HepG2 (cell line): ENCODE data around the gene ADAM15. TPM values are rescaled to one million over a fixed set of nuclear protein-coding genes. Genes with fewer than 3 reads are reported as not detected.

ENCODE experiments used
- ATAC-seq: fragments of 200-7000 bp; cut with Tn5 transposase; 3 replicates; pipeline ENCODE4 v1.9.1; 2020; ENCODE audit warnings: mild to moderate bottlenecking, moderate library complexity
- BruUV-seq: library from RNA; stranded (reverse); fragments of 400-500 nt; replicated peaks from 2 replicates; lab custom pipeline; 2021; lab: Mats Ljungman, UMichigan
- CTCF ChIA-PET: fragments of 300-600 bp; formaldehyde crosslinking; extraction: SDS; loops from one replicate; lab custom pipeline; 2021; ENCODE audit warnings: low total read pairs, inconsistent platforms, low intra/inter-chr PET ratio; lab: Yijun Ruan, JAX
- POLR2A ChIA-PET: fragments of 350-600 bp; sonication (Branson Sonifier 250); formaldehyde crosslinking; loops from one replicate; lab custom pipeline; 2020; ENCODE audit warnings: antibody characterized with exemption, inconsistent platforms; lab: Yijun Ruan, JAX
- DNase-seq: peaks from one replicate; pipeline ENCODE4 v3.0.0-alpha.2; 2015; ENCODE audit warnings: low spot score
- FAIRE-seq: peaks from 3 replicates; lab custom pipeline; 2011; peaks lifted over from hg19 to GRCh38; lab: Jason Lieb, UNC
- H2AFZ ChIP-seq: one replicate; pipeline ENCODE4 v1.6.1; 2011; ENCODE audit warnings: low read length, inconsistent platforms
- H3K27ac ChIP-seq: fragments of 300-600 bp; 3 replicates; pipeline ENCODE4 v1.8.0; 2011; ENCODE audit warnings: mixed run types, mild to moderate bottlenecking, mixed read lengths, low read length, inconsistent platforms; ENCODE audit not compliant: insufficient read depth; ENCODE audit errors: extremely low read length
- H3K27me3 ChIP-seq, 2 experiments: fragments of 200-600 bp in 1 of 2; 2 replicates in 1 of 2; 3 replicates in 1 of 2; pipeline versions ENCODE4 v1.6.0 to v1.8.0; 2011; ENCODE audit warnings: low read length in 2 of 2, mild to moderate bottlenecking in 2 of 2, moderate library complexity in 2 of 2, inconsistent platforms in 1 of 2; ENCODE audit not compliant: insufficient read depth in 2 of 2, control insufficient read depth in 1 of 2
- H3K36me3 ChIP-seq, 2 experiments: fragments of 200-600 bp in 1 of 2; replicated peaks in 1 of 2; 2 replicates in 1 of 2; 3 replicates in 1 of 2; pipeline versions ENCODE4 v1.5.1 to v1.8.0; 2011; ENCODE audit warnings: low read length in 2 of 2, inconsistent platforms in 1 of 2; ENCODE audit not compliant: insufficient read depth in 2 of 2, control insufficient read depth in 1 of 2
- H3K4me1 ChIP-seq: 2 replicates; pipeline ENCODE4 v1.5.1; 2012; ENCODE audit warnings: low read length, inconsistent platforms; ENCODE audit not compliant: insufficient read depth
- H3K4me2 ChIP-seq: 2 replicates; pipeline ENCODE4 v1.6.0; 2011; ENCODE audit warnings: low read depth, low read length, inconsistent platforms
- H3K4me3 ChIP-seq, 3 experiments: fragments of 200-600 bp in 1 of 3; sonication (generic), shearing (Covaris generic) in 1 of 3; replicated peaks in 1 of 3; 2 replicates each; pipeline ENCODE4 v1.5.1; 2011 to 2016; ENCODE audit warnings: low read length in 3 of 3, inconsistent platforms in 2 of 3, low read depth in 2 of 3, mild to moderate bottlenecking in 2 of 3, control low read depth in 1 of 3, mixed read lengths in 1 of 3; ENCODE audit not compliant: insufficient read depth in 1 of 3
- H3K79me2 ChIP-seq: one replicate; pipeline ENCODE4 v1.6.1; 2011; ENCODE audit warnings: low read length, inconsistent platforms; ENCODE audit not compliant: insufficient read depth
- H3K9ac ChIP-seq: 2 replicates; pipeline ENCODE4 v1.6.0; 2011; ENCODE audit warnings: mild to moderate bottlenecking, low read depth, low read length, inconsistent platforms; ENCODE audit not compliant: insufficient read depth
- H3K9me3 ChIP-seq: 2 replicates; pipeline ENCODE4 v1.5.1; 2012; ENCODE audit warnings: mild to moderate bottlenecking, low read length
- H4K20me1 ChIP-seq: 2 replicates; pipeline ENCODE4 v1.6.0; 2011; ENCODE audit warnings: inconsistent platforms, mild to moderate bottlenecking, low read length, moderate library complexity; ENCODE audit not compliant: insufficient read depth
- CBX2 ChIP-seq, 2 experiments: fragments of 200-600 bp in 1 of 2; sonication (generic); formaldehyde crosslinking in 1 of 2; IDR thresholded peaks; 2 replicates each; pipeline versions ENCODE4 v1.7.0 to v1.8.1; 2018 to 2022; ENCODE audit warnings: low read depth in 2 of 2, low read length in 1 of 2, mild to moderate bottlenecking in 1 of 2, missing genetic modification reagents in 1 of 2
- E2F2 ChIP-seq: sonication (generic); formaldehyde crosslinking; IDR thresholded peaks from 2 replicates; pipeline ENCODE4 v1.4.0; 2020; ENCODE audit warnings: missing genetic modification reagents, borderline replicate concordance
- IRF1 ChIP-seq: sonication (generic); formaldehyde crosslinking; IDR thresholded peaks from 2 replicates; pipeline ENCODE4 v1.4.0; 2020; ENCODE audit warnings: low read depth, mild to moderate bottlenecking, missing genetic modification reagents
- KLF15 ChIP-seq: sonication (generic); formaldehyde crosslinking; IDR thresholded peaks from 2 replicates; pipeline ENCODE4 v1.8.1; 2023; ENCODE audit warnings: borderline replicate concordance, mild to moderate bottlenecking, inconsistent platforms, missing genetic modification reagents, mixed read lengths
- MAFG ChIP-seq: sonication (generic); formaldehyde crosslinking; IDR thresholded peaks from 2 replicates; pipeline ENCODE4 v1.5.1; 2020; ENCODE audit warnings: mild to moderate bottlenecking, missing genetic modification reagents
- MBNL3 ChIP-seq: fragments of 250-450 bp; sonication (Bioruptor Pico); conservative IDR thresholded peaks from 2 replicates; pipeline ENCODE4 v1.8.0; 2022; ENCODE audit warnings: mild to moderate bottlenecking, inconsistent platforms
- MXD4 ChIP-seq: IDR thresholded peaks from 2 replicates; pipeline ENCODE4 v1.6.1; 2016; ENCODE audit warnings: mild to moderate bottlenecking, missing biosample characterization, missing genetic modification reagents
- RBAK ChIP-seq: sonication (generic); formaldehyde crosslinking; IDR thresholded peaks from 2 replicates; pipeline ENCODE4 v1.5.1; 2020; ENCODE audit warnings: mild to moderate bottlenecking, missing genetic modification reagents
- SNAI1 ChIP-seq: sonication (generic); formaldehyde crosslinking; IDR thresholded peaks from 2 replicates; pipeline ENCODE4 v1.5.0; 2020; ENCODE audit warnings: mild to moderate bottlenecking, missing genetic modification reagents, borderline replicate concordance
- UBTF ChIP-seq: sonication (generic); formaldehyde crosslinking; IDR thresholded peaks from 2 replicates; pipeline ENCODE4 v1.4.0; 2020; ENCODE audit warnings: mild to moderate bottlenecking, missing genetic modification reagents
- ZBTB44 ChIP-seq: sonication (generic); formaldehyde crosslinking; IDR thresholded peaks from 2 replicates; pipeline ENCODE4 v1.4.0; 2020; ENCODE audit warnings: missing genetic modification reagents
- ZNF12 ChIP-seq: sonication (generic); formaldehyde crosslinking; IDR thresholded peaks from 2 replicates; pipeline ENCODE4 v1.5.0; 2020; ENCODE audit warnings: missing genetic modification reagents
- ZNF230 ChIP-seq: sonication (generic); formaldehyde crosslinking; IDR thresholded peaks from 2 replicates; pipeline ENCODE4 v1.4.0; 2020; ENCODE audit warnings: mild to moderate bottlenecking, missing genetic modification reagents
- ZNF292 ChIP-seq: sonication (generic); formaldehyde crosslinking; IDR thresholded peaks from 2 replicates; pipeline ENCODE4 v1.8.1; 2022; ENCODE audit warnings: mild to moderate bottlenecking, low read depth, missing genetic modification reagents, borderline replicate concordance
- ZNF549 ChIP-seq: sonication (generic); formaldehyde crosslinking; IDR thresholded peaks from 2 replicates; pipeline ENCODE4 v1.5.0; 2020; ENCODE audit warnings: missing genetic modification reagents
- ZNF619 ChIP-seq: sonication (generic); formaldehyde crosslinking; IDR thresholded peaks from 2 replicates; pipeline ENCODE4 v1.4.0; 2020; ENCODE audit warnings: mild to moderate bottlenecking, missing genetic modification reagents
- ZSCAN25 ChIP-seq: sonication (generic); formaldehyde crosslinking; IDR thresholded peaks from 2 replicates; pipeline ENCODE4 v1.8.0; 2022; ENCODE audit warnings: mild to moderate bottlenecking, missing genetic modification reagents
- ZSCAN9 ChIP-seq: IDR thresholded peaks from 2 replicates; pipeline ENCODE4 v1.6.1; 2016; ENCODE audit warnings: borderline replicate concordance
- WGBS: methylation state at CpG from one replicate; pipeline ENCODE4 v1.1.6; 2017; ENCODE audit warnings: low lambda C conversion rate; 5-methylcytosine and 5-hydroxymethylcytosine counted together
- in situ Hi-C: cut with HindIII; loops from 2 replicates; pipeline ENCODE4 v1.10.0; 2017; ENCODE audit warnings: low pct_unique_long_range_greater_than_20kb; ENCODE audit not compliant: extremely low pct_ligation_motif_present
- intact Hi-C: fragments of 100-400 bp; cut with micrococcal nuclease; formaldehyde crosslinking; loops from one replicate; pipeline ENCODE4 v1.10.0; 2022; ENCODE audit not compliant: unreplicated experiment
- polyA plus RNA-seq, 8 experiments: library from polyadenylated mRNA; depleted of rRNA in 3 of 8; stranded (reverse) in 7 of 8; unstranded in 1 of 8; fragments of >200 nt; fragmentation: Illumina TruSeq in 4 of 8; extraction: Trizol in 4 of 8; gene quantifications; 2 replicates each; pipeline versions ENCODE4 v1.2.1 to v1.2.3, GENCODE V29; 2011 to 2016; ENCODE audit warnings: low read depth in 4 of 8, missing spikeins in 1 of 8, mixed read lengths in 1 of 8; ENCODE audit not compliant: insufficient read depth in 1 of 8
- total RNA-seq, 5 experiments: library from RNA; depleted of rRNA; stranded (reverse); fragments of >200 nt; fragmentation: Illumina TruSeq; extraction: Trizol; gene quantifications; 2 replicates each; pipeline ENCODE4 v1.2.3, GENCODE V29; 2016; ENCODE audit warnings: low read depth in 1 of 5

ADAM15 gene
- total and polyA plus RNA-seq, 2 of the 13 experiments (the other 11 are each of a cell fraction or from before 2014, with no cell fraction given): 17.9 to 25.6 TPM

- BruUV-seq: TSS peak; percentile 99
- ChIA-PET CTCF (no interaction called here), POLR2A (interaction anchor here (1.2 to 4.7 kb wide), 2 partner anchors 17 to 21 kb away, joined by 4 to 32 read pairs; partner anchors contain the start of gene EFNA1)
- TF ChIP-seq SNAI1 (CRISPR knock-in tag) (no peak), CBX2 (IDR thresholded peaks at IDR 0.05; ENCODE audit: low read depth, low read length) (no peak), CBX2 (CRISPR knock-in tag; IDR thresholded peaks at IDR 0.05; ENCODE audit: low read depth) (no peak), ZNF12 (CRISPR knock-in tag) (peak; percentile 92), ZNF292 (CRISPR knock-in tag) (peak; percentile 42; the same call in 1 of the 2 replicates), RBAK (0 out of 2 replicates have a peak, but pooled peaks have one; percentile 82), ZBTB44 (CRISPR knock-in tag) (no peak), ZNF549 (CRISPR knock-in tag) (no peak), KLF15 (CRISPR knock-in tag) (no peak), ZSCAN9 (CRISPR knock-in tag) (no peak), ZNF230 (no peak), ZSCAN25 (CRISPR knock-in tag) (no peak), ZNF619 (no peak), UBTF (CRISPR knock-in tag) (no peak), MXD4 (CRISPR knock-in tag) (no peak), MBNL3 (no peak), E2F2 (CRISPR knock-in tag) (no peak), IRF1 (no peak), MAFG (no peak)
These were observed 55.7 kb downstream of the ADAM15 start for GRCh38 chr1:155106862-155107261.

More at GRCh38 chr1:155106862-155107261, 55.7 kb downstream of the ADAM15 start:
- peak overlapping the region; percentile 61 for H3K4me2 ChIP-seq
- no peaks in the 10 kb centered on the region for H4K20me1 ChIP-seq
- no peaks in the 10 kb centered on the region for H3K36me3 ChIP-seq
- WGBS: 35% methylated on average over 6 of the region's 6 CpGs
- H2AFZ ChIP-seq: peak overlapping the region; percentile 18
- peak overlapping the region; percentile 39; the same call in 1 of the 2 replicates for H3K9ac ChIP-seq
- H3K27ac ChIP-seq: peak overlapping the region; percentile 61
- no peak for DNase-seq
- H3K27me3 ChIP-seq: no peaks in the 10 kb centered on the region
- H3K9me3 ChIP-seq: no peaks in the 10 kb centered on the region
- in situ Hi-C loops (no loop called here), intact Hi-C loops (loop anchor here (2.0 kb wide), 1 partner anchor 20 kb away; the partner anchor contains the start of gene EFNA1)
- FAIRE-seq: no peak
- H3K79me2 ChIP-seq: no peaks in the 10 kb centered on the region
- H3K4me3 ChIP-seq: no peak overlapping the region
- ATAC-seq: peak; percentile 20; the same call in 2 of the 3 replicates
- peaks cover 70% of the 10 kb centered on the region for H3K4me1 ChIP-seq
